ENCODE results near the gene MRPS22. TPM values are rescaled to one million over a fixed set of nuclear protein-coding genes. Genes with fewer than 3 reads are reported as not detected.
A peak's percentile ranks its signal among the peaks of the same experiment; 100 is the strongest.
"Not testable (repeated sequence)": the region's sequence is repeated elsewhere in the genome, so short reads cannot be mapped to it uniquely, and the experiment has no call there.

Gene MRPS22
- total RNA-seq, 1 donor from 2014 or later, result 45.3 TPM

GRCh38 chr3:139327231-139327630 is 16.6 kb upstream of the MRPS22 start:
- Mint-ChIP-seq H3K27ac (ENCODE audit: unreplicated experiment) (no peak overlapping the region), H3K4me3 (no peak overlapping the region), H3K4me1 (peaks cover 5% of the 10 kb centered on the region), H3K36me3 (ENCODE audit: low read depth) (no peaks in the 10 kb centered on the region), H3K27me3 (ENCODE audit: low read depth) (peaks cover 70% of the 10 kb centered on the region), H3K9me3 (no peaks in the 10 kb centered on the region)
- no peak for DNase-seq (ENCODE audit: low read depth, low spot score)
- no peak for TF ChIP-seq CTCF (conservative IDR thresholded peaks at IDR 0.05)

DNA sequence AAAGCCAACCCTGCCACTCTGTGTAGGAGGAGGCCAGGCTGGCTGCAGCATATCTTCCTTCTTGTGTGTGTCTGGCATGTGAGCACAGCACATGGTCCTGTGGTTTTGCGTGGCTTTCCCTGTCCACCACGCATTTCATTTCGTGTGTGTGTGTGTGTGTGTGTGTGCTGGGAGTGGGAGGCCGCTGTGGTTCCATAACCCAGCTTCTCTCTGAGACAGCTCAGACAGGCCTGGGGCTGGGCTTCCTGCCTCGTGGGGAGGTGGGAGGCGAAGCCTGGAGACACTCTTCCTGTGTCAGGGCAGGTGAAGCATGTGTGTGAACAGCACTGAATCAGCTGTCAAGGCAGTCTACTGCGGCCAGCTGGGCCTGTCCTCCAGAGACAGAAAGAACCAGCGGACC is 16.0 kb upstream of the MRPS22 start:
- H3K27me3 Mint-ChIP-seq (ENCODE audit: low read depth), result peaks cover 71% of the 10 kb centered on the region
- no peak for TF ChIP-seq CTCF (conservative IDR thresholded peaks at IDR 0.05)
- H3K27ac Mint-ChIP-seq (ENCODE audit: unreplicated experiment), result no peak overlapping the region
- H3K4me1 Mint-ChIP-seq, result peaks cover 5% of the 10 kb centered on the region
- DNase-seq (ENCODE audit: low read depth, low spot score), result no peak
- no peaks in the 10 kb centered on the region for H3K36me3 Mint-ChIP-seq (ENCODE audit: low read depth)
- H3K4me3 Mint-ChIP-seq, result no peak overlapping the region
- H3K9me3 Mint-ChIP-seq, result no peaks in the 10 kb centered on the region

DNA sequence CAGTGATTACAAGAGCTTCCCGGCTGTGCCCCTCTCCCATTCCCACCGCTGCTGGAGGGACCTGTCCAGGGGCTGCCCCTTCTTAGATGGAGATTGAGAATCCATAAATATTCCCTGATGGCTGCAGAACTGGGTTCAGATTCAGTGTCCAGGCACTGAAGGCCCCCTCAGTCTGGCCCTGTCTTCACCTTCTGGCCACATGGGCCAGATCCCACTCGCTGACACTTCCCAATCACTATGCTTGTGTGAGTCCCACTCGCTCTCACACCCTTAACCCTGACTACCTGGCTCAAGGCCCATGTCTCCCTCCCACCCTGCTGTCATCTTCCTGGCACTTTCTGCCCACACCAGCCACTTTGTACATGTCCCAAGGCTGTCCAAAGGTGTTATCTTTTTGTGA is 15.5 kb upstream of the MRPS22 start:
- no peak for TF ChIP-seq CTCF (conservative IDR thresholded peaks at IDR 0.05)
- Mint-ChIP-seq H3K27ac (ENCODE audit: unreplicated experiment) (no peak overlapping the region), H3K9me3 (no peaks in the 10 kb centered on the region), H3K4me1 (peaks cover 5% of the 10 kb centered on the region), H3K27me3 (ENCODE audit: low read depth) (peaks cover 73% of the 10 kb centered on the region), H3K36me3 (ENCODE audit: low read depth) (no peaks in the 10 kb centered on the region), H3K4me3 (no peak overlapping the region)
- DNase-seq (ENCODE audit: low read depth, low spot score), result no peak

GRCh38 chr3:139329364-139329850 is 14.4 kb upstream of the MRPS22 start:
- H3K4me3 Mint-ChIP-seq, result no peak overlapping the region
- H3K36me3 Mint-ChIP-seq (ENCODE audit: low read depth), result no peaks in the 10 kb centered on the region
- no peaks in the 10 kb centered on the region for H3K9me3 Mint-ChIP-seq
- H3K27ac Mint-ChIP-seq (ENCODE audit: unreplicated experiment), result no peak overlapping the region
- H3K27me3 Mint-ChIP-seq (ENCODE audit: low read depth), result peaks cover 77% of the 10 kb centered on the region
- DNase-seq (ENCODE audit: low read depth, low spot score), result peak; percentile 96
- H3K4me1 Mint-ChIP-seq, result peaks cover 5% of the 10 kb centered on the region
- TF ChIP-seq CTCF (conservative IDR thresholded peaks at IDR 0.05), result peak; percentile 100

- no peak for DNase-seq (ENCODE audit: low read depth, low spot score)
- H3K4me3 Mint-ChIP-seq, result no peak overlapping the region
- H3K27ac Mint-ChIP-seq (ENCODE audit: unreplicated experiment), result no peak overlapping the region
- no peak for TF ChIP-seq CTCF (conservative IDR thresholded peaks at IDR 0.05)
- H3K36me3 Mint-ChIP-seq (ENCODE audit: low read depth), result no peaks in the 10 kb centered on the region
- peaks cover 5% of the 10 kb centered on the region for H3K4me1 Mint-ChIP-seq
- H3K9me3 Mint-ChIP-seq, result no peaks in the 10 kb centered on the region
- peaks cover 80% of the 10 kb centered on the region for H3K27me3 Mint-ChIP-seq (ENCODE audit: low read depth)
Measured at GRCh38 chr3:139332092-139332491, 11.7 kb upstream of the MRPS22 start.

DNA sequence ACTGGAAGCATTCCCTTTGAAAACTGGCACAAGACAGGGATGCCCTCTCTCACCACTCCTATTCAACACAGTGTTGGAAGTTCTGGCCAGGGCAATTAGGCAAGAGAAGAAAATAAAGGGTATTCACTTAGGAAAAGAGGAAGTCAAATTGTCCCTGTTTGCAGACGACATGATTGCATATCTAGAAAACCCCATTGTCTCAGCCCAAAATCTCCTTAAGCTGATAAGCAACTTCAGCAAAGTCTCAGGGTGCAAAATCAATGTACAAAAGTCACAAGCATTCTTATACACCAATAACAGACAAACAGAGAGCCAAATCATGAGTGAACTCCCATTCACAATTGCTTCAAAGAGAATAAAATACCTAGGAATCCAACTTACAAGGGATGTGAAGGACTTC is 9.1 kb upstream of the MRPS22 start:
- not testable (repeated sequence) for H3K4me1 Mint-ChIP-seq; H3K27ac Mint-ChIP-seq (ENCODE audit: unreplicated experiment); H3K4me3 Mint-ChIP-seq; H3K36me3 Mint-ChIP-seq (ENCODE audit: low read depth); H3K9me3 Mint-ChIP-seq; DNase-seq (ENCODE audit: low read depth, low spot score)
- peaks cover 82% of the 10 kb centered on the region for H3K27me3 Mint-ChIP-seq (ENCODE audit: low read depth)
